Measurements from ENCODE around the gene ARHGAP23. TPM values are rescaled to one million over a fixed set of nuclear protein-coding genes. Genes with fewer than 3 reads are reported as not detected.

ARHGAP23 gene
- total RNA-seq, 2 experiments from 2014 or later: 0.73 TPM; not detected in 1

GRCh38 chr17:38464723-38465390 is 36.6 kb downstream of the ARHGAP23 start:
- intact Hi-C loops (cut with DNase I, micrococcal nuclease): no loop called here
- POLR2A ChIA-PET: no interaction called here
- Mint-ChIP-seq H3K27ac (no peak overlapping the region), H3K27me3 (no peaks in the 10 kb centered on the region), H3K4me3 (no peak overlapping the region), H3K36me3 (ENCODE audit: low read depth) (no peaks in the 10 kb centered on the region), H3K4me1 (ENCODE audit: low read depth) (no peaks in the 10 kb centered on the region), H3K9me3 (no peaks in the 10 kb centered on the region)
- no peak for DNase-seq
- no peak overlapping the region for H3K27ac ChIP-seq (ENCODE audit: low read depth in 1 of 2, low read length in 2 of 2)
- no peak overlapping the region for H3K4me3 ChIP-seq (ENCODE audit: low read length)
- no peaks in the 10 kb centered on the region for H3K9me3 ChIP-seq (ENCODE audit: control insufficient read depth in 1 of 2, insufficient read depth in 1 of 2, low read length in 2 of 2)
- no peak for TF ChIP-seq CTCF (IDR thresholded peaks at IDR 0.05)
- ATAC-seq (ENCODE audit: poor library complexity): no peak
- no peaks in the 10 kb centered on the region for H3K27me3 ChIP-seq (ENCODE audit: control insufficient read depth in 1 of 2, insufficient read depth in 2 of 2, low read length in 2 of 2)
- no peaks in the 10 kb centered on the region for H3K4me1 ChIP-seq (ENCODE audit: insufficient read depth, low read length)
- CTCF ChIA-PET: no interaction called here
- H3K36me3 ChIP-seq (ENCODE audit: insufficient read depth, low read length): no peaks in the 10 kb centered on the region

GRCh38 chr17:38465391-38466345 is 37.4 kb downstream of the ARHGAP23 start:
- H3K27ac ChIP-seq (ENCODE audit: low read depth in 1 of 2, low read length in 2 of 2): no peak overlapping the region
- DNase-seq (no peak), ATAC-seq (ENCODE audit: poor library complexity) (no peak)
- no peaks in the 10 kb centered on the region for H3K36me3 ChIP-seq (ENCODE audit: insufficient read depth, low read length)
- intact Hi-C loops (cut with DNase I, micrococcal nuclease): no loop called here
- no peak overlapping the region for H3K27ac Mint-ChIP-seq
- H3K4me3 Mint-ChIP-seq: no peak overlapping the region
- no peaks in the 10 kb centered on the region for H3K4me1 ChIP-seq (ENCODE audit: insufficient read depth, low read length)
- H3K4me3 ChIP-seq (ENCODE audit: low read length): no peak overlapping the region
- no peaks in the 10 kb centered on the region for H3K4me1 Mint-ChIP-seq (ENCODE audit: low read depth)
- H3K27me3 ChIP-seq (ENCODE audit: control insufficient read depth in 1 of 2, insufficient read depth in 2 of 2, low read length in 2 of 2): no peaks in the 10 kb centered on the region
- TF ChIP-seq CTCF (IDR thresholded peaks at IDR 0.05): no peak
- CTCF ChIA-PET: no interaction called here
- no peaks in the 10 kb centered on the region for H3K9me3 Mint-ChIP-seq
- POLR2A ChIA-PET: no interaction called here
- H3K9me3 ChIP-seq (ENCODE audit: control insufficient read depth in 1 of 2, insufficient read depth in 1 of 2, low read length in 2 of 2): no peaks in the 10 kb centered on the region
- no peaks in the 10 kb centered on the region for H3K27me3 Mint-ChIP-seq
- H3K36me3 Mint-ChIP-seq (ENCODE audit: low read depth): no peaks in the 10 kb centered on the region

GRCh38 chr17:38466346-38467315 is 38.4 kb downstream of the ARHGAP23 start:
- Mint-ChIP-seq H3K4me1 (ENCODE audit: low read depth) (no peaks in the 10 kb centered on the region), H3K9me3 (no peaks in the 10 kb centered on the region), H3K27ac (no peak overlapping the region), H3K36me3 (ENCODE audit: low read depth) (no peaks in the 10 kb centered on the region), H3K27me3 (no peaks in the 10 kb centered on the region), H3K4me3 (no peak overlapping the region)
- Histone ChIP-seq H3K9me3 (ENCODE audit: control insufficient read depth in 1 of 2, insufficient read depth in 1 of 2, low read length in 2 of 2) (no peaks in the 10 kb centered on the region), H3K27ac (ENCODE audit: low read depth in 1 of 2, low read length in 2 of 2) (no peak overlapping the region), H3K4me1 (ENCODE audit: insufficient read depth, low read length) (no peaks in the 10 kb centered on the region), H3K4me3 (ENCODE audit: low read length) (no peak overlapping the region), H3K36me3 (ENCODE audit: insufficient read depth, low read length) (no peaks in the 10 kb centered on the region), H3K27me3 (ENCODE audit: control insufficient read depth in 1 of 2, insufficient read depth in 2 of 2, low read length in 2 of 2) (no peaks in the 10 kb centered on the region)
- ChIA-PET CTCF (no interaction called here), POLR2A (no interaction called here)
- ATAC-seq (ENCODE audit: poor library complexity) (no peak), DNase-seq (no peak)
- intact Hi-C loops (cut with DNase I, micrococcal nuclease): no loop called here
- no peak for TF ChIP-seq CTCF (IDR thresholded peaks at IDR 0.05)

Measured in CD4-positive, alpha-beta T cell (primary cell).